T-helper 1 cell treated with Interleukin-12 subunit alpha and Interleukin-12 subunit beta and Interleukin-4 antibody, amounts not matched to agents 30 μg/mL and 1 μg/mL, for 36 hours (primary cell): ENCODE results near the gene NPAS3.

Source experiments
- H3K27ac Mint-ChIP-seq: one replicate; pipeline ENCODE4 v1.8.0; 2021; ENCODE audit warnings: mild to moderate bottlenecking, mixed read lengths
- H3K27me3 Mint-ChIP-seq: one replicate; pipeline ENCODE4 v1.8.0; 2021; ENCODE audit warnings: low read depth, mixed read lengths
- H3K36me3 Mint-ChIP-seq: one replicate; pipeline ENCODE4 v1.8.0; 2021; ENCODE audit warnings: low read depth, mixed read lengths
- H3K4me1 Mint-ChIP-seq: one replicate; pipeline ENCODE4 v1.8.0; 2021; ENCODE audit warnings: low read depth, mixed read lengths
- H3K4me3 Mint-ChIP-seq: one replicate; pipeline ENCODE4 v1.8.0; 2021; ENCODE audit warnings: mild to moderate bottlenecking, moderate library complexity, mixed read lengths
- H3K9me3 Mint-ChIP-seq: one replicate; pipeline ENCODE4 v1.8.0; 2021; ENCODE audit warnings: mixed read lengths

The NPAS3 gene

GRCh38 chr14:33515441-33515840 lies 576.8 kb downstream of the NPAS3 start:
- H3K4me3 Mint-ChIP-seq = no peak overlapping the region
- no peak overlapping the region for H3K27ac Mint-ChIP-seq
- H3K27me3 Mint-ChIP-seq = no peaks in the 10 kb centered on the region
- H3K4me1 Mint-ChIP-seq = no peaks in the 10 kb centered on the region
- no peaks in the 10 kb centered on the region for H3K9me3 Mint-ChIP-seq
- no peaks in the 10 kb centered on the region for H3K36me3 Mint-ChIP-seq

DNA sequence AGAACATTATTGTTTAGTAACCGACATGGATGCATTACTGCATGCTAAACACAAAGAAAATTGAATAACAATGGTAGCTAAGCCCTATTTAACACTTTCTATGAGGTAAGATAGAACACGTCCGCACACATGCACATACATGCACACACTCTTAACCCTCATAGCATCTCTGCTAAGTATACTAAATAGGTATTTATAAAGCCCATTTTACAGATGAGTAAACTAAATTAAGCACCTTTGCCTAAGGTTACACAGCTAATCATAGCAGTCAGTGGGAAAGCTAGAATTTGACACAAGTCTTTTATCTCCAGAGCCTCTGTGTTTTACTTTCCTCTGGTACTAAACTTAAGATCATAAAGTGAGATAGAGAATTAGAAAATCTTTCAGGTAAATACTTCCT lies 577.2 kb downstream of the NPAS3 start:
- H3K4me1 Mint-ChIP-seq = no peaks in the 10 kb centered on the region
- no peaks in the 10 kb centered on the region for H3K9me3 Mint-ChIP-seq
- H3K27me3 Mint-ChIP-seq = no peaks in the 10 kb centered on the region
- no peak overlapping the region for H3K4me3 Mint-ChIP-seq
- no peaks in the 10 kb centered on the region for H3K36me3 Mint-ChIP-seq
- H3K27ac Mint-ChIP-seq = no peak overlapping the region

- H3K36me3 Mint-ChIP-seq = no peaks in the 10 kb centered on the region
- H3K4me3 Mint-ChIP-seq = no peak overlapping the region
- H3K27ac Mint-ChIP-seq = no peak overlapping the region
- H3K9me3 Mint-ChIP-seq = no peaks in the 10 kb centered on the region
- no peaks in the 10 kb centered on the region for H3K4me1 Mint-ChIP-seq
- no peaks in the 10 kb centered on the region for H3K27me3 Mint-ChIP-seq
These were observed 578.3 kb downstream of the NPAS3 start for GRCh38 chr14:33516898-33517436.

DNA sequence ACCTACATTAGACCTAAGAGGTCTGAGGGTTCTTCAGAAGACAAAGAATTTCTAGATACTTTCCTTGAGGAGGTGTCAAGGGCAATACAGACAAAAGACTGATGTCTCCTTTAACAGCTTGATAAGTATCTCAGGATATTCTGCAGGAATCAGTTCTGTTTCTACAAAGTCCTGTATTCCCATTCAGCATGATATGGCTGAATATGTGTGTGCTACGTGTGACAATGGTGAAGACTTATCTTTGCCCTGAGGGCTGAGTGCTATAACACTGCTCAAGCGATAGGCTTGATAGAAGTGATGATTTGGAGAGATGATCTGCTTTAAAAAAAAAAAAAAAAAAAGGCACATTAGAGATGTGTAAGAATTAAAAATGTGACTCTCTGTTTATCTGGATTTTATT lies 582.5 kb downstream of the NPAS3 start:
- Mint-ChIP-seq H3K4me1 (no peaks in the 10 kb centered on the region), H3K27me3 (no peaks in the 10 kb centered on the region), H3K36me3 (no peaks in the 10 kb centered on the region), H3K9me3 (no peaks in the 10 kb centered on the region), H3K4me3 (no peak overlapping the region), H3K27ac (no peak overlapping the region)

DNA sequence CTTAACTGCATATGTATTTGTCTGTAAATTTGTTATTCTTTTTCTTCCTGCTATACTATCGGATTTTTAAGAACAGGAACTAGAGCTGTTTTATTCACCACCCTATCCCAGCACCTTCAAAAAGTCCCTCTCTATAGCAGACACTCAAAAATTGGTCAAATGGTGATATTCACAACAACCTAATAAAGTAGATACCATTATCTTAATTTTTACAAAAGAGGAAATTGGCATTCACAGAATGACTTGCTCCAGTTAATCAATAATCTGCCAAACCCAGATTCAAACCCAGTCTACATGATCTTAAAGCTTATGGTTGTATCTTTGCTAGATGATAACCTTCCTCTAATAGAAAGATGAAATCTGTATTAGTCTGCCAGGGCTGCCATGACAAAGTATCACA lies 585.6 kb downstream of the NPAS3 start:
- Mint-ChIP-seq H3K36me3 (no peaks in the 10 kb centered on the region), H3K4me3 (no peak overlapping the region), H3K27ac (no peak overlapping the region), H3K27me3 (no peaks in the 10 kb centered on the region), H3K4me1 (no peaks in the 10 kb centered on the region), H3K9me3 (no peaks in the 10 kb centered on the region)

GRCh38 chr14:33525626-33526025 lies 586.9 kb downstream of the NPAS3 start:
- no peaks in the 10 kb centered on the region for H3K36me3 Mint-ChIP-seq
- no peaks in the 10 kb centered on the region for H3K9me3 Mint-ChIP-seq
- H3K4me3 Mint-ChIP-seq = no peak overlapping the region
- H3K27ac Mint-ChIP-seq = no peak overlapping the region
- H3K27me3 Mint-ChIP-seq = no peaks in the 10 kb centered on the region
- no peaks in the 10 kb centered on the region for H3K4me1 Mint-ChIP-seq

GRCh38 chr14:33527023-33527634 lies 588.5 kb downstream of the NPAS3 start:
- no peak overlapping the region for H3K27ac Mint-ChIP-seq
- H3K27me3 Mint-ChIP-seq = no peaks in the 10 kb centered on the region
- no peaks in the 10 kb centered on the region for H3K9me3 Mint-ChIP-seq
- no peaks in the 10 kb centered on the region for H3K36me3 Mint-ChIP-seq
- no peaks in the 10 kb centered on the region for H3K4me1 Mint-ChIP-seq
- no peak overlapping the region for H3K4me3 Mint-ChIP-seq

GRCh38 chr14:33528655-33529054 lies 590.0 kb downstream of the NPAS3 start:
- Mint-ChIP-seq H3K4me1 (no peaks in the 10 kb centered on the region), H3K4me3 (no peak overlapping the region), H3K27ac (no peak overlapping the region), H3K9me3 (no peaks in the 10 kb centered on the region), H3K27me3 (no peaks in the 10 kb centered on the region), H3K36me3 (no peaks in the 10 kb centered on the region)

- Mint-ChIP-seq H3K36me3 (no peaks in the 10 kb centered on the region), H3K27me3 (no peaks in the 10 kb centered on the region), H3K4me1 (no peaks in the 10 kb centered on the region), H3K27ac (no peak overlapping the region), H3K9me3 (no peaks in the 10 kb centered on the region), H3K4me3 (no peak overlapping the region)
These were observed 591.4 kb downstream of the NPAS3 start for GRCh38 chr14:33529787-33530757.

DNA sequence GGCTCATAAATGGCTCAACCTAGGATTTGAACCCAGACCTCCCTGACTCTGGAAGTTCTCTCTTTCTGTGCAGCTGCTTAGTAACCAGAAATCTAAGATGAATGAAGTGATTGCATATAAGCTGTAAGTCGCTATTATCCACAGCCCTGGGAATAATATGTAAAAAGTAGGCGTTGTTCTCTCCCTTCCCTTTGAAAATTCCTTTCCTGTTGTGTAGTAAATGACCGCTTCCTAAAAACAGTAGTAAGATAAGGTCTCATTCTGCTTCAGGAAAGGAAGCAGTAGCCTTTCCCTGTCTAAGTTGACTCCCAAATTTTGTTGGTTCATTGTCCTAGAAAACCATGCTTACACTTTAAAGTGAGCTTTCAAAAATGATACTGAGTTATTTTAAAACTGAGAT lies 593.9 kb downstream of the NPAS3 start:
- H3K36me3 Mint-ChIP-seq = no peaks in the 10 kb centered on the region
- H3K27me3 Mint-ChIP-seq = no peaks in the 10 kb centered on the region
- no peaks in the 10 kb centered on the region for H3K9me3 Mint-ChIP-seq
- H3K27ac Mint-ChIP-seq = no peak overlapping the region
- no peaks in the 10 kb centered on the region for H3K4me1 Mint-ChIP-seq
- H3K4me3 Mint-ChIP-seq = no peak overlapping the region

DNA sequence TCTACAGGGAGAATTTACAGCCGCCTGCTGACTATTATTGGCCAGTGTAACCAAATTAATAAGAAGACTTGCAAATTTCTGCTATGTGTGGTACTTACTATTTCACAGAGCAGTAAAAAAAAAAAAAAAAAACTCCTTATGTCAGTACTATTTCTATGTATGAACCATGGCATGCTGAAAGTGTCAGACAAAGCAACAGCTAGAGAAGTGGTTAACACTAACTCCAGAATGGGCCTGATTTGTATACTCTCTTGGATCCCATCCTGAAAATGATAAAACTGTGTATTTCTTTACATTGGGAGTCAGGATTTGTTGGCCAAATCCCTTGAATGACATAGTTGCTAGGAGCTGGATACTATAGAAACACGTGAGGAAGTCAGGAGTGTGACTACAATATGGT lies 595.4 kb downstream of the NPAS3 start:
- Mint-ChIP-seq H3K27me3 (no peaks in the 10 kb centered on the region), H3K4me3 (no peak overlapping the region), H3K9me3 (no peaks in the 10 kb centered on the region), H3K4me1 (no peaks in the 10 kb centered on the region), H3K27ac (no peak overlapping the region), H3K36me3 (no peaks in the 10 kb centered on the region)

DNA sequence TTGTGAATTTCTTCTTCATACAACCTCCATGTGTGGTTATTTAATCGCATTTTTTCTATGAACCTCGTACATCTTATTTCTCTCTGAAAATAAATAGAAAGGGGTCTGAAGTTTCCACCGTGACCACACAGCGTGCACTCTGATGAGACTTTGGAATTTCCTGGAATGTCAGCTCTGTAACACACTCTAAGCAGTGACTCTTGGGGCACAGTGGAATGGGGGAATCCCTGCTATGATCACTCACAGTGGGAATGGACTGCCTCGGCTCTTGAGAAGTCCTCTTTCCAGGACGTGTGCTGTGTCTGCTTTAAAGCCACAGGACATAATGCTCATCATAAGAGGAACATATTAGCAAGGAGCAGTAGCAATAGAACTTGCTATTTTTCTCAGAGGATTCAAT lies 596.0 kb downstream of the NPAS3 start:
- no peaks in the 10 kb centered on the region for H3K27me3 Mint-ChIP-seq
- no peak overlapping the region for H3K27ac Mint-ChIP-seq
- H3K9me3 Mint-ChIP-seq = no peaks in the 10 kb centered on the region
- no peaks in the 10 kb centered on the region for H3K36me3 Mint-ChIP-seq
- H3K4me1 Mint-ChIP-seq = no peaks in the 10 kb centered on the region
- H3K4me3 Mint-ChIP-seq = no peak overlapping the region

- H3K27ac Mint-ChIP-seq = no peak overlapping the region
- H3K4me3 Mint-ChIP-seq = no peak overlapping the region
- H3K27me3 Mint-ChIP-seq = no peaks in the 10 kb centered on the region
- H3K36me3 Mint-ChIP-seq = no peaks in the 10 kb centered on the region
- H3K4me1 Mint-ChIP-seq = no peaks in the 10 kb centered on the region
- no peaks in the 10 kb centered on the region for H3K9me3 Mint-ChIP-seq
These were observed 601.3 kb downstream of the NPAS3 start for GRCh38 chr14:33539918-33540357.

GRCh38 chr14:33541171-33541570 lies 602.5 kb downstream of the NPAS3 start:
- Mint-ChIP-seq H3K27me3 (no peaks in the 10 kb centered on the region), H3K9me3 (no peaks in the 10 kb centered on the region), H3K36me3 (no peaks in the 10 kb centered on the region), H3K4me3 (no peak overlapping the region), H3K4me1 (no peaks in the 10 kb centered on the region), H3K27ac (no peak overlapping the region)
